Measurements from ENCODE around the gene CNDP1.

The CNDP1 gene

GRCh38 chr18:74550886-74551285, 16.6 kb downstream of the CNDP1 start:
- no peak overlapping the region for H2BK12ac ChIP-seq (ENCODE audit: low read length)

GRCh38 chr18:74551452-74551851, 17.2 kb downstream of the CNDP1 start:
- H4K12ac ChIP-seq (ENCODE audit: low read depth, low read length): no peak overlapping the region
- H2BK120ac ChIP-seq (ENCODE audit: insufficient read depth, low read length, poor library complexity): no peak overlapping the region
- no peak overlapping the region for H3K14ac ChIP-seq (ENCODE audit: low read length)
- no peaks in the 10 kb centered on the region for H3K36me3 ChIP-seq (ENCODE audit: control insufficient read depth in 1 of 2, insufficient read depth in 2 of 2, low read length in 2 of 2)
- H3K79me2 ChIP-seq (ENCODE audit: control insufficient read depth, insufficient read depth, low read length, poor library complexity): no peaks in the 10 kb centered on the region
- H3K23ac ChIP-seq (ENCODE audit: low read length): no peak overlapping the region
- H4K8ac ChIP-seq (ENCODE audit: low read depth, low read length): no peak overlapping the region
- DNase-seq: no peak
- H3K27me3 ChIP-seq (ENCODE audit: insufficient read depth, low read length): peaks cover 7% of the 10 kb centered on the region
- no peaks in the 10 kb centered on the region for H3K4me1 ChIP-seq (ENCODE audit: control insufficient read depth in 1 of 2, insufficient read depth in 2 of 2, low read length in 2 of 2)
- no peak overlapping the region for H2AFZ ChIP-seq (ENCODE audit: insufficient read depth, low read length, poor library complexity)
- no peak overlapping the region for H4K91ac ChIP-seq (ENCODE audit: low read depth, low read length)
- H3K27ac ChIP-seq (ENCODE audit: low read depth, low read length): no peak overlapping the region
- no peak overlapping the region for H3K4me3 ChIP-seq (ENCODE audit: low read depth, low read length)
- peaks cover 11% of the 10 kb centered on the region for H3K9me3 ChIP-seq (ENCODE audit: insufficient read depth, low read depth, low read length)
- no peaks in the 10 kb centered on the region for H3K79me1 ChIP-seq (ENCODE audit: low read length)
- H2AK5ac ChIP-seq (ENCODE audit: low read length): no peak overlapping the region
- no peak overlapping the region for H2BK5ac ChIP-seq (ENCODE audit: low read depth, low read length, poor library complexity)
- H3K18ac ChIP-seq (ENCODE audit: low read length): no peak overlapping the region
- no CpG with 5 or more reads among the region's 3 CpGs for WGBS (ENCODE audit: extremely low coverage, insufficient coverage, insufficient read length)
- H3K9ac ChIP-seq (ENCODE audit: low read length): no peak overlapping the region
- no peak overlapping the region for H2BK12ac ChIP-seq (ENCODE audit: low read length)
- no peak overlapping the region for H3K4ac ChIP-seq (ENCODE audit: low read depth, low read length)
- no peak overlapping the region for H3K4me2 ChIP-seq (ENCODE audit: low read length)

More at GRCh38 chr18:74550886-74551285, 16.6 kb downstream of the CNDP1 start:
- no peaks in the 10 kb centered on the region for H3K36me3 ChIP-seq (ENCODE audit: control insufficient read depth in 1 of 2, insufficient read depth in 2 of 2, low read length in 2 of 2)
- H3K9me3 ChIP-seq (ENCODE audit: insufficient read depth, low read depth, low read length): peaks cover 16% of the 10 kb centered on the region
- no peaks in the 10 kb centered on the region for H3K4me1 ChIP-seq (ENCODE audit: control insufficient read depth in 1 of 2, insufficient read depth in 2 of 2, low read length in 2 of 2)
- H4K91ac ChIP-seq (ENCODE audit: low read depth, low read length): no peak overlapping the region
- DNase-seq: no peak
- no peak overlapping the region for H2AFZ ChIP-seq (ENCODE audit: insufficient read depth, low read length, poor library complexity)
- no peak overlapping the region for H3K14ac ChIP-seq (ENCODE audit: low read length)
- no peak overlapping the region for H3K4ac ChIP-seq (ENCODE audit: low read depth, low read length)
- H3K79me2 ChIP-seq (ENCODE audit: control insufficient read depth, insufficient read depth, low read length, poor library complexity): no peaks in the 10 kb centered on the region
- H3K9ac ChIP-seq (ENCODE audit: low read length): no peak overlapping the region
- no peak overlapping the region for H3K27ac ChIP-seq (ENCODE audit: low read depth, low read length)
- peaks cover 7% of the 10 kb centered on the region for H3K27me3 ChIP-seq (ENCODE audit: insufficient read depth, low read length)
- H3K18ac ChIP-seq (ENCODE audit: low read length): no peak overlapping the region
- no peak overlapping the region for H2AK5ac ChIP-seq (ENCODE audit: low read length)
- no peak overlapping the region for H3K4me2 ChIP-seq (ENCODE audit: low read length)
- no CpG with 5 or more reads among the region's 6 CpGs for WGBS (ENCODE audit: extremely low coverage, insufficient coverage, insufficient read length)
- H2BK120ac ChIP-seq (ENCODE audit: insufficient read depth, low read length, poor library complexity): no peak overlapping the region
- H3K4me3 ChIP-seq (ENCODE audit: low read depth, low read length): no peak overlapping the region
- no peak overlapping the region for H4K8ac ChIP-seq (ENCODE audit: low read depth, low read length)
- no peaks in the 10 kb centered on the region for H3K79me1 ChIP-seq (ENCODE audit: low read length)
- H4K12ac ChIP-seq (ENCODE audit: low read depth, low read length): no peak overlapping the region
- no peak overlapping the region for H3K23ac ChIP-seq (ENCODE audit: low read length)
- H2BK5ac ChIP-seq (ENCODE audit: low read depth, low read length, poor library complexity): no peak overlapping the region

GRCh38 chr18:74551936-74552555, 17.7 kb downstream of the CNDP1 start:
- H2AFZ ChIP-seq (ENCODE audit: insufficient read depth, low read length, poor library complexity): no peak overlapping the region
- H2BK12ac ChIP-seq (ENCODE audit: low read length): no peak overlapping the region
- H3K36me3 ChIP-seq (ENCODE audit: control insufficient read depth in 1 of 2, insufficient read depth in 2 of 2, low read length in 2 of 2): no peaks in the 10 kb centered on the region
- H3K4me3 ChIP-seq (ENCODE audit: low read depth, low read length): no peak overlapping the region
- H4K12ac ChIP-seq (ENCODE audit: low read depth, low read length): no peak overlapping the region
- no peak overlapping the region for H2AK5ac ChIP-seq (ENCODE audit: low read length)
- H3K9ac ChIP-seq (ENCODE audit: low read length): no peak overlapping the region
- no peak overlapping the region for H3K23ac ChIP-seq (ENCODE audit: low read length)
- no peaks in the 10 kb centered on the region for H3K79me2 ChIP-seq (ENCODE audit: control insufficient read depth, insufficient read depth, low read length, poor library complexity)
- H3K4me1 ChIP-seq (ENCODE audit: control insufficient read depth in 1 of 2, insufficient read depth in 2 of 2, low read length in 2 of 2): no peaks in the 10 kb centered on the region
- no peak overlapping the region for H3K18ac ChIP-seq (ENCODE audit: low read length)
- H4K8ac ChIP-seq (ENCODE audit: low read depth, low read length): no peak overlapping the region
- DNase-seq: peak; percentile 83 to 96
- H3K9me3 ChIP-seq (ENCODE audit: insufficient read depth, low read depth, low read length): peaks cover 9% of the 10 kb centered on the region
- H3K4me2 ChIP-seq (ENCODE audit: low read length): no peak overlapping the region
- H3K27ac ChIP-seq (ENCODE audit: low read depth, low read length): no peak overlapping the region
- peaks cover 7% of the 10 kb centered on the region for H3K27me3 ChIP-seq (ENCODE audit: insufficient read depth, low read length)
- H3K4ac ChIP-seq (ENCODE audit: low read depth, low read length): no peak overlapping the region
- no CpG with 5 or more reads among the region's 5 CpGs for WGBS (ENCODE audit: extremely low coverage, insufficient coverage, insufficient read length)
- no peak overlapping the region for H2BK120ac ChIP-seq (ENCODE audit: insufficient read depth, low read length, poor library complexity)
- no peak overlapping the region for H4K91ac ChIP-seq (ENCODE audit: low read depth, low read length)
- H3K14ac ChIP-seq (ENCODE audit: low read length): no peak overlapping the region
- no peak overlapping the region for H2BK5ac ChIP-seq (ENCODE audit: low read depth, low read length, poor library complexity)
- H3K79me1 ChIP-seq (ENCODE audit: low read length): no peaks in the 10 kb centered on the region

GRCh38 chr18:74556126-74556525, 21.8 kb downstream of the CNDP1 start:
- H2BK12ac ChIP-seq (ENCODE audit: low read length): no peak overlapping the region
- no peak overlapping the region for H2AFZ ChIP-seq (ENCODE audit: insufficient read depth, low read length, poor library complexity)
- H3K9me3 ChIP-seq (ENCODE audit: insufficient read depth, low read depth, low read length): peaks cover 3% of the 10 kb centered on the region
- no peak overlapping the region for H4K12ac ChIP-seq (ENCODE audit: low read depth, low read length)
- no peak for DNase-seq
- H3K27ac ChIP-seq (ENCODE audit: low read depth, low read length): no peak overlapping the region
- no peak overlapping the region for H4K91ac ChIP-seq (ENCODE audit: low read depth, low read length)
- no peak overlapping the region for H3K4me2 ChIP-seq (ENCODE audit: low read length)
- H2BK5ac ChIP-seq (ENCODE audit: low read depth, low read length, poor library complexity): no peak overlapping the region
- no peak overlapping the region for H3K4ac ChIP-seq (ENCODE audit: low read depth, low read length)
- no peaks in the 10 kb centered on the region for H3K4me1 ChIP-seq (ENCODE audit: control insufficient read depth in 1 of 2, insufficient read depth in 2 of 2, low read length in 2 of 2)
- no peak overlapping the region for H3K18ac ChIP-seq (ENCODE audit: low read length)
- H3K79me2 ChIP-seq (ENCODE audit: control insufficient read depth, insufficient read depth, low read length, poor library complexity): no peaks in the 10 kb centered on the region
- peaks cover 7% of the 10 kb centered on the region for H3K27me3 ChIP-seq (ENCODE audit: insufficient read depth, low read length)
- H3K9ac ChIP-seq (ENCODE audit: low read length): no peak overlapping the region
- no peak overlapping the region for H3K23ac ChIP-seq (ENCODE audit: low read length)
- H3K36me3 ChIP-seq (ENCODE audit: control insufficient read depth in 1 of 2, insufficient read depth in 2 of 2, low read length in 2 of 2): no peaks in the 10 kb centered on the region
- H4K8ac ChIP-seq (ENCODE audit: low read depth, low read length): no peak overlapping the region
- no peak overlapping the region for H3K14ac ChIP-seq (ENCODE audit: low read length)
- H3K79me1 ChIP-seq (ENCODE audit: low read length): no peaks in the 10 kb centered on the region
- H3K4me3 ChIP-seq (ENCODE audit: low read depth, low read length): no peak overlapping the region
- no peak overlapping the region for H2AK5ac ChIP-seq (ENCODE audit: low read length)
- no CpG with 5 or more reads among the region's 11 CpGs for WGBS (ENCODE audit: extremely low coverage, insufficient coverage, insufficient read length)
- no peak overlapping the region for H2BK120ac ChIP-seq (ENCODE audit: insufficient read depth, low read length, poor library complexity)
